22Rv1 (cell line): ENCODE measurements around the gene TPSAB1.

Experiments used
- CTCF ChIP-seq: fragments of 450-650 bp; IDR thresholded peaks from 2 replicates; pipeline ENCODE4 v1.5.1; 2017; ENCODE audit warnings: mild to moderate bottlenecking
- ZFX ChIP-seq: fragments of 450-650 bp; IDR thresholded peaks from 2 replicates; pipeline ENCODE4 v1.6.1; 2017; ENCODE audit warnings: antibody characterized with exemption, borderline replicate concordance

DNA sequence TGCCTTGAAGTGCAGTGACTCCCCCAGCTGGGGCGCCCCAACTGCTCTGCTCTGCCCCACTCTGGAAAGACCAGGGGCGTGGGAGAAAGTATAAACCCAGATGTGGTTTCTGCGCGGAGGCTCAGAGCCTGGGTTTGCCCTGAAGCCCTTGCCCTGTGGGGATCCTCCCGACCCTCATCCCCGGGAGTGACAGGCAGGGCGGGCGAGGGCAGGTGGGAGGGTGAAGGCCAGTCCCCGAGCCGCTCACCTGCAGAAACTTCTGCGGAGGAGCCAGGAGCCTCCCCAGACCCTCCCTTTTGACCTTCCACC lies 19.2 kb downstream of the TPSAB1 start:
- TF ChIP-seq CTCF: no peak
- no peak for TF ChIP-seq ZFX
